H1 (cell line): ENCODE measurements around the gene THOC7. TPM values are rescaled to one million over a fixed set of nuclear protein-coding genes. Genes with fewer than 3 reads are reported as not detected.

Experiments
- CTCF ChIA-PET: fragments of 300-600 bp; sonication (Branson Sonifier 250); formaldehyde crosslinking; loops from one replicate; lab custom pipeline; 2021; ENCODE audit not compliant: partially characterized antibody; lab: Charles Lee
- POLR2A ChIA-PET: fragments of 300-600 bp; sonication (Branson Sonifier 250); formaldehyde crosslinking; loops from one replicate; lab custom pipeline; 2021; ENCODE audit warnings: inconsistent platforms; ENCODE audit not compliant: partially characterized antibody; lab: Charles Lee
- DNase-seq, 2 experiments: peaks; one replicate each; pipeline versions ENCODE4 v3.0.0 to v3.0.0-alpha.2; 2010 to 2022; ENCODE audit warnings: low spot score in 2 of 2, low read depth in 1 of 2, mixed read lengths in 1 of 2
- FAIRE-seq: peaks from 2 replicates; lab custom pipeline; 2011; peaks lifted over from hg19 to GRCh38; lab: Jason Lieb, UNC
- H2AFZ ChIP-seq: 2 replicates; pipeline ENCODE4 v1.8.1; 2012; ENCODE audit warnings: low read length, inconsistent platforms
- H2AK5ac ChIP-seq: 2 replicates; pipeline ENCODE4 v1.6.1; 2013; ENCODE audit warnings: low read depth, low read length
- H2BK120ac ChIP-seq: replicated peaks from 2 replicates; pipeline ENCODE3; 2013; ENCODE audit warnings: low read depth, low read length, inconsistent platforms
- H2BK12ac ChIP-seq: 2 replicates; pipeline ENCODE4 v1.6.1; 2013; ENCODE audit warnings: low read depth, low read length
- H2BK15ac ChIP-seq: 2 replicates; pipeline ENCODE4 v1.6.1; 2013; ENCODE audit warnings: low read length
- H2BK20ac ChIP-seq: 2 replicates; pipeline ENCODE4 v1.6.1; 2013; ENCODE audit warnings: low read length
- H2BK5ac ChIP-seq: 2 replicates; pipeline ENCODE4 v1.6.1; 2013; ENCODE audit warnings: low read depth, low read length
- H3K14ac ChIP-seq: 2 replicates; pipeline ENCODE4 v1.6.1; 2013; ENCODE audit warnings: inconsistent platforms; ENCODE audit not compliant: insufficient read length
- H3K18ac ChIP-seq: 2 replicates; pipeline ENCODE4 v1.6.1; 2013; ENCODE audit warnings: low read length; ENCODE audit errors: extremely low read depth
- H3K23ac ChIP-seq: 2 replicates; pipeline ENCODE4 v1.6.1; 2013; ENCODE audit warnings: inconsistent platforms; ENCODE audit not compliant: insufficient read length
- H3K23me2 ChIP-seq: 2 replicates; pipeline ENCODE4 v1.6.1; 2013; ENCODE audit warnings: low read depth, low read length
- H3K27ac ChIP-seq: 2 replicates; pipeline ENCODE4 v1.6.1; 2011; ENCODE audit warnings: low read depth, low read length, inconsistent platforms
- H3K27me3 ChIP-seq, 4 experiments: replicated peaks in 1 of 4; 1 replicate in 1 of 4; 2 replicates in 3 of 4; pipeline versions ENCODE4 v1.6.1 to v1.8.1; 2011 to 2013; ENCODE audit warnings: low read length in 3 of 4, mild to moderate bottlenecking in 3 of 4, inconsistent platforms in 2 of 4, mixed read lengths in 2 of 4, moderate library complexity in 1 of 4; ENCODE audit not compliant: control insufficient read depth in 3 of 4, insufficient read depth in 3 of 4; ENCODE audit errors: extremely low read depth in 1 of 4
- H3K36me3 ChIP-seq, 4 experiments: 2 replicates each; pipeline versions ENCODE4 v1.6.1 to v1.8.1; 2011 to 2013; ENCODE audit warnings: mild to moderate bottlenecking in 4 of 4, low read length in 3 of 4, moderate library complexity in 2 of 4, control low read depth in 1 of 4, inconsistent platforms in 1 of 4; ENCODE audit not compliant: insufficient read depth in 4 of 4, control insufficient read depth in 2 of 4
- H3K4ac ChIP-seq: replicated peaks from 2 replicates; pipeline ENCODE3; 2013; ENCODE audit warnings: low read length, low read depth, mixed read lengths, inconsistent platforms; ENCODE audit not compliant: insufficient read length
- H3K4me1 ChIP-seq, 4 experiments: replicated peaks in 1 of 4; 1 replicate in 1 of 4; 2 replicates in 3 of 4; pipeline versions ENCODE4 v1.6.1 to v1.8.1; 2011 to 2013; ENCODE audit warnings: low read length in 3 of 4, inconsistent platforms in 2 of 4, mixed read lengths in 1 of 4; ENCODE audit not compliant: insufficient read depth in 4 of 4, control insufficient read depth in 3 of 4
- H3K4me2 ChIP-seq, 2 experiments: 2 replicates each; pipeline versions ENCODE4 v1.6.1 to v1.8.1; 2011 to 2013; ENCODE audit warnings: low read depth in 2 of 2, low read length in 2 of 2, control low read depth in 1 of 2, inconsistent platforms in 1 of 2, mild to moderate bottlenecking in 1 of 2; ENCODE audit not compliant: insufficient read depth in 1 of 2
- H3K4me3 ChIP-seq, 4 experiments: fragments of 200-600, 300-600 bp in 1 of 4; sonication (generic), shearing (Covaris generic), sonication (Bioruptor Twin) in 1 of 4; 2 replicates each; pipeline versions ENCODE4 v1.5.1 to v1.8.1; 2011 to 2016; ENCODE audit warnings: low read length in 4 of 4, low read depth in 3 of 4, control low read depth in 2 of 4, inconsistent platforms in 2 of 4, mild to moderate bottlenecking in 2 of 4, mixed read lengths in 1 of 4, moderate library complexity in 1 of 4; ENCODE audit not compliant: insufficient read depth in 2 of 4; ENCODE audit errors: extremely low read depth in 1 of 4
- H3K56ac ChIP-seq: replicated peaks from 2 replicates; pipeline ENCODE3; 2013; ENCODE audit warnings: low read depth, mild to moderate bottlenecking, mixed read lengths, low read length, inconsistent platforms; ENCODE audit not compliant: insufficient read length
- H3K79me1 ChIP-seq: 2 replicates; pipeline ENCODE4 v1.6.1; 2013; ENCODE audit warnings: low read depth, low read length, control low read depth
- H3K79me2 ChIP-seq, 2 experiments: 2 replicates each; pipeline versions ENCODE4 v1.6.1 to v1.8.1; 2012 to 2013; ENCODE audit warnings: low read length in 2 of 2, mild to moderate bottlenecking in 2 of 2, inconsistent platforms in 1 of 2; ENCODE audit not compliant: insufficient read depth in 2 of 2, control insufficient read depth in 1 of 2
- H3K9ac ChIP-seq, 4 experiments: replicated peaks in 1 of 4; 1 replicate in 1 of 4; 2 replicates in 3 of 4; pipeline versions ENCODE4 v1.6.1 to v1.8.1; 2011 to 2013; ENCODE audit warnings: low read depth in 3 of 4, low read length in 3 of 4, control low read depth in 2 of 4, mild to moderate bottlenecking in 2 of 4, moderate library complexity in 2 of 4, inconsistent platforms in 1 of 4; ENCODE audit errors: extremely low read depth in 1 of 4
- H3K9me3 ChIP-seq, 2 experiments: 2 replicates each; pipeline versions ENCODE4 v1.6.1 to v1.8.1; 2012 to 2013; ENCODE audit warnings: mild to moderate bottlenecking in 2 of 2, moderate library complexity in 2 of 2, control low read depth in 1 of 2, inconsistent platforms in 1 of 2, low read depth in 1 of 2, low read length in 1 of 2, mixed read lengths in 1 of 2; ENCODE audit not compliant: insufficient read depth in 2 of 2
- H4K20me1 ChIP-seq, 2 experiments: replicated peaks in 1 of 2; 2 replicates each; pipeline versions ENCODE3 to v1.8.1; 2011 to 2013; ENCODE audit warnings: inconsistent platforms in 2 of 2, low read length in 2 of 2, mild to moderate bottlenecking in 1 of 2; ENCODE audit not compliant: insufficient read depth in 2 of 2, control insufficient read depth in 1 of 2
- H4K5ac ChIP-seq: 2 replicates; pipeline ENCODE4 v1.6.1; 2013; ENCODE audit warnings: low read length, low read depth, mixed read lengths, inconsistent platforms; ENCODE audit not compliant: insufficient read length
- H4K8ac ChIP-seq: 2 replicates; pipeline ENCODE4 v1.8.0; 2013; ENCODE audit warnings: mild to moderate bottlenecking, moderate library complexity, low read length, inconsistent platforms; ENCODE audit not compliant: insufficient read depth; ENCODE audit errors: extremely low read depth
- H4K91ac ChIP-seq: replicated peaks from 2 replicates; pipeline ENCODE3; 2013; ENCODE audit warnings: low read length, mixed read lengths, inconsistent platforms; ENCODE audit not compliant: insufficient read length
- CTBP2 ChIP-seq: IDR thresholded peaks from 2 replicates; pipeline ENCODE4 v1.7.0; 2011; ENCODE audit warnings: borderline replicate concordance, mild to moderate bottlenecking, moderate library complexity, mixed read lengths, low read length; ENCODE audit not compliant: insufficient read depth, insufficient read length
- EGR1 ChIP-seq: IDR thresholded peaks from 2 replicates; pipeline ENCODE4 v1.6.1; 2011; ENCODE audit warnings: low read depth, low read length, borderline replicate concordance
- FOSL1 ChIP-seq: IDR thresholded peaks from 2 replicates; pipeline ENCODE4 v1.6.1; 2011; ENCODE audit warnings: mild to moderate bottlenecking, low read depth, low read length, moderate library complexity; ENCODE audit not compliant: insufficient read depth
- GABPA ChIP-seq: IDR thresholded peaks from 2 replicates; pipeline ENCODE4 v1.6.1; 2011; ENCODE audit warnings: mild to moderate bottlenecking, low read length, moderate library complexity, borderline replicate concordance; ENCODE audit not compliant: insufficient read depth
- HDAC2 ChIP-seq, 2 experiments: fragments of 300-600 bp in 1 of 2; sonication (generic) in 1 of 2; IDR thresholded peaks; 2 replicates each; pipeline ENCODE4 v1.6.1; 2011 to 2012; ENCODE audit warnings: low read depth in 2 of 2, low read length in 2 of 2, mild to moderate bottlenecking in 2 of 2, moderate library complexity in 2 of 2, borderline replicate concordance in 1 of 2, inconsistent platforms in 1 of 2
- KDM1A ChIP-seq: fragments of 200-600, 300-600 bp; sonication (generic); IDR thresholded peaks from 2 replicates; pipeline ENCODE4 v1.7.1; 2016; ENCODE audit warnings: mild to moderate bottlenecking, low read length, borderline replicate concordance
- POLR2AphosphoS5 ChIP-seq: IDR thresholded peaks from 2 replicates; pipeline ENCODE4 v1.6.1; 2011; ENCODE audit warnings: low read depth, low read length
- RAD21 ChIP-seq, 2 experiments: IDR thresholded peaks in 1 of 2; conservative IDR thresholded peaks in 1 of 2; 2 replicates each; pipeline ENCODE4 v1.6.1; 2011; ENCODE audit warnings: low read depth in 2 of 2, low read length in 2 of 2, improper control_type of control experiment in 1 of 2, inconsistent platforms in 1 of 2, mild to moderate bottlenecking in 1 of 2, moderate library complexity in 1 of 2
- RFX5 ChIP-seq: IDR thresholded peaks from 2 replicates; pipeline ENCODE4 v1.6.1; 2011; ENCODE audit warnings: low read depth, low read length, improper control_type of control experiment, borderline replicate concordance
- SIX5 ChIP-seq: IDR thresholded peaks from 2 replicates; pipeline ENCODE4 v1.6.1; 2011; ENCODE audit warnings: mild to moderate bottlenecking, low read depth, low read length
- SP1 ChIP-seq: IDR thresholded peaks from 2 replicates; pipeline ENCODE4 v1.6.1; 2011; ENCODE audit warnings: low read depth, low read length
- SRF ChIP-seq: IDR thresholded peaks from 2 replicates; pipeline ENCODE4 v1.6.1; 2011; ENCODE audit warnings: mild to moderate bottlenecking, low read depth, low read length, moderate library complexity
- WGBS, 2 experiments: shearing (Covaris generic) in 1 of 2; methylation state at CpG; one replicate each; pipeline versions ENCODE4 v1.1.6 to v1.1.7; 2013 to 2015; ENCODE audit warnings: low lambda C conversion rate in 2 of 2, mixed read lengths in 2 of 2, inconsistent platforms in 1 of 2, low coverage in 1 of 2, missing lambda C conversion rate in 1 of 2; ENCODE audit not compliant: insufficient replicate concordance in 2 of 2, insufficient coverage in 1 of 2, insufficient read length in 1 of 2; ENCODE audit errors: extremely low coverage in 1 of 2, missing lambda C conversion rate in 1 of 2; 5-methylcytosine and 5-hydroxymethylcytosine counted together
- polyA plus RNA-seq, 7 experiments: library from polyadenylated mRNA; depleted of rRNA in 3 of 7; stranded (reverse) in 5 of 7; unstranded in 2 of 7; fragments of >200 nt in 5 of 7; fragments of 200-250 nt in 2 of 7; gene quantifications; 1 replicate in 5 of 7; 2 replicates in 1 of 7; 4 replicates in 1 of 7; pipeline versions ENCODE4 v1.2.1 to v1.2.3, GENCODE V29; 2011 to 2013; ENCODE audit warnings: missing spikeins in 2 of 7, mixed read lengths in 2 of 7
- total RNA-seq: library from RNA; stranded (reverse); fragmentation: NEBNext Ultra II Directional; extraction: Animal tissue kit (Norgen Biotek cat#: 25700); gene quantifications from 2 replicates; pipeline ENCODE4 v1.2.1, GENCODE V29; 2021

THOC7 gene
- total and polyA plus RNA-seq, 2 of the 8 experiments (the other 6 are each of a cell fraction or from before 2014, with no cell fraction given), result 18.7 to 74.0 TPM

GRCh38 chr3:63830526-63830925, 33.1 kb downstream of the THOC7 start:
- H3K4me1 ChIP-seq, result no peaks in the 10 kb centered on the region
- DNase-seq (no peak), FAIRE-seq (no peak)
- H3K36me3 ChIP-seq, result peaks cover 2 to 30% (median 7%) of the 10 kb centered on the region in 4 experiments; a peak in 5 of 8 replicates
- H3K23me2 ChIP-seq, result no peaks in the 10 kb centered on the region; the same call in 1 of the 2 replicates
- 92% methylated on average over 6 of the region's 6 CpGs; no CpG with 5 or more reads in 1 of the 2 experiments for WGBS, 2 experiments
- H3K27me3 ChIP-seq, result no peaks in the 10 kb centered on the region
- H2BK120ac ChIP-seq, result no peak overlapping the region
- TF ChIP-seq GABPA (no peak), KDM1A (no peak), HDAC2 (IDR thresholded peaks at IDR 0.05; ENCODE audit: borderline replicate concordance in 1 of 2, low read depth in 2 of 2, low read length in 2 of 2) (no peak), SIX5 (no peak), RAD21 (IDR thresholded peaks at IDR 0.05 in 1 of 2, conservative IDR thresholded peaks at IDR 0.05 in 1 of 2; ENCODE audit: low read depth in 2 of 2, low read length in 2 of 2) (no peak), SRF (no peak), POLR2AphosphoS5 (no peak), EGR1 (no peak), CTBP2 (no peak), FOSL1 (no peak), RFX5 (no peak), SP1 (no peak)
- ChIA-PET POLR2A (interaction anchor here (1.3 to 1.4 kb wide), 2 partner anchors 12 to 15 kb away, joined by 3 to 8 read pairs; partner anchors contain the start of gene C3orf49), CTCF (interaction anchor here (0.7 to 2.1 kb wide), 5 partner anchors 12 to 478 kb away, joined by 3 to 8 read pairs (median 4); partner anchors contain the start of gene C3orf49)
- no peak overlapping the region for H3K23ac ChIP-seq
- H2BK15ac ChIP-seq, result no peak overlapping the region
- H3K9me3 ChIP-seq, result no peaks in the 10 kb centered on the region
- no peak overlapping the region for H2BK20ac ChIP-seq
- no peaks in the 10 kb centered on the region for H3K79me1 ChIP-seq
- H2BK12ac ChIP-seq, result no peak overlapping the region
- no peak overlapping the region for H3K9ac ChIP-seq
- H3K14ac ChIP-seq, result no peak overlapping the region
- H3K27ac ChIP-seq, result no peak overlapping the region
- H2AFZ ChIP-seq, result no peak overlapping the region
- no peak overlapping the region for H3K4ac ChIP-seq
- no peak overlapping the region for H4K8ac ChIP-seq
- no peak overlapping the region for H4K91ac ChIP-seq
- H4K5ac ChIP-seq, result no peak overlapping the region
- H4K20me1 ChIP-seq, result no peaks in the 10 kb centered on the region
- no peak overlapping the region for H3K18ac ChIP-seq
- no peak overlapping the region for H3K56ac ChIP-seq
- H3K4me3 ChIP-seq, result no peak overlapping the region
- no peaks in the 10 kb centered on the region for H3K79me2 ChIP-seq
- no peak overlapping the region for H3K4me2 ChIP-seq
- H2BK5ac ChIP-seq, result no peak overlapping the region
- H2AK5ac ChIP-seq, result no peak overlapping the region
